ENCODE data around the gene CMTR1.

Gene CMTR1

DNA sequence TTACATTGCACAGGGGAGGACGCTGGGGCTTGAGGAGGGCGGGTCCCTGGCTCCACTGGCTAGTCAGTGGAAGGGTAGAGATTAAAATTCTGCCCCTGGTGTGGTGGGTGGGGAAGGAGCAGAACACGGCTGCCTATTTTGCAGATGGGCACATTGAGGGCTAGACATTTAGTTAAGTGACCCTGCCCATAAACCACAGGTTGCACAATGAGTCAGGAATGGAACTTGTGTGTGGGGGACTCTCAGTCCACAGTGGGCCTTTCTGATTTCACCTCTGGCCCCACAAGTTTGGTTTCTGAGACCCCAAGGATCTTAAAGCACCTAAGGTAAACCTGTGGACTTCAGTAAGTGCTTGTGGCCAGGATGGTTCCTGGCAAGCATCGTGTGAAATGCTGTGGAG, 88.7 kb downstream of the CMTR1 start:
- H3K27ac ChIP-seq = no peak overlapping the region
- TF ChIP-seq, protein P1, sequence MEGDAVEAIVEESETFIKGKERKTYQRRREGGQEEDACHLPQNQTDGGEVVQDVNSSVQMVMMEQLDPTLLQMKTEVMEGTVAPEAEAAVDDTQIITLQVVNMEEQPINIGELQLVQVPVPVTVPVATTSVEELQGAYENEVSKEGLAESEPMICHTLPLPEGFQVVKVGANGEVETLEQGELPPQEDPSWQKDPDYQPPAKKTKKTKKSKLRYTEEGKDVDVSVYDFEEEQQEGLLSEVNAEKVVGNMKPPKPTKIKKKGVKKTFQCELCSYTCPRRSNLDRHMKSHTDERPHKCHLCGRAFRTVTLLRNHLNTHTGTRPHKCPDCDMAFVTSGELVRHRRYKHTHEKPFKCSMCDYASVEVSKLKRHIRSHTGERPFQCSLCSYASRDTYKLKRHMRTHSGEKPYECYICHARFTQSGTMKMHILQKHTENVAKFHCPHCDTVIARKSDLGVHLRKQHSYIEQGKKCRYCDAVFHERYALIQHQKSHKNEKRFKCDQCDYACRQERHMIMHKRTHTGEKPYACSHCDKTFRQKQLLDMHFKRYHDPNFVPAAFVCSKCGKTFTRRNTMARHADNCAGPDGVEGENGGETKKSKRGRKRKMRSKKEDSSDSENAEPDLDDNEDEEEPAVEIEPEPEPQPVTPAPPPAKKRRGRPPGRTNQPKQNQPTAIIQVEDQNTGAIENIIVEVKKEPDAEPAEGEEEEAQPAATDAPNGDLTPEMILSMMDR (IDR thresholded peaks at IDR 0.05) = no peak
- TF ChIP-seq ZFX (IDR thresholded peaks at IDR 0.05; ENCODE audit: borderline replicate concordance) = no peak

DNA sequence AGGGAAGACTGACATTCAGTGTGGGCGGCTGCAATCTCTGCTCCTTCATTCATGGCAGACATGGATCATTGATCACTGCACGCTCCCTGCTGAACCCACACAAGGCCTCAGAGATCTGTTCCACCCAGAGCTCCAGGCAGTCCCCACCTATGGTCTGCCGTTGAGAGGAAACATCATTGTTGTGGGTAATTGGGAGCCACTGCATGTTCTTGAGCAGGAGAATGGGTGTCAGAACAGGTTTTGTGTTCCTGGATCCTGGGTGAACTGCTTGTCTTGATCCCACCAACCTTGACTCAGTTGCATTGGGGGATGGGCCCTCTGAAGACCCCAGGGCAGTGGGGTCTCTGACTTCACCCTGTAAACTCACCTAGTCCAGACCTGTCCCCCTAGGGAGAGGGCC, 89.8 kb downstream of the CMTR1 start:
- no peak for TF ChIP-seq ZFX (IDR thresholded peaks at IDR 0.05; ENCODE audit: borderline replicate concordance)
- TF ChIP-seq, protein P1 (IDR thresholded peaks at IDR 0.05) = no peak
- H3K27ac ChIP-seq = no peak overlapping the region

DNA sequence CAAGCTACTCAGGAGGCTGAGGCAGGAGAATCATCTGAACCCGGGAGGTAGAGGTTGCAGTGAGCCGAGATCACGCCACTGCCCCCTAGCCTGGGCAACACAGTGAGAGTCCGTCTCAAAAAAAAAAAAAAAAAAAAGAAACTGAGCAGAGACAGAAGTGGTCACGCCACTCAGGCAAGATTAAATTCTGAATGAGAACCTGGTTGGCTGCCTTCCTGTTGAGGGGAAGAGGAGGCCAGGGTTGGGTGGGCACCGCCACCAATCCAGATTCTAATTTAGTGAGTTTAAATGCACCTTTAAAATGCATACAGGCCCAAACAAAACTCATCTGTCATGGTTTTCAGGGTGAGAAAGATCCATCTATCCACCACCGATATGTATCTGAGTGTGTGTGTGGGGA, 90.4 kb downstream of the CMTR1 start:
- H3K27ac ChIP-seq = no peak overlapping the region
- TF ChIP-seq, protein P1 (IDR thresholded peaks at IDR 0.05) = no peak
- TF ChIP-seq ZFX (IDR thresholded peaks at IDR 0.05; ENCODE audit: borderline replicate concordance) = no peak

DNA sequence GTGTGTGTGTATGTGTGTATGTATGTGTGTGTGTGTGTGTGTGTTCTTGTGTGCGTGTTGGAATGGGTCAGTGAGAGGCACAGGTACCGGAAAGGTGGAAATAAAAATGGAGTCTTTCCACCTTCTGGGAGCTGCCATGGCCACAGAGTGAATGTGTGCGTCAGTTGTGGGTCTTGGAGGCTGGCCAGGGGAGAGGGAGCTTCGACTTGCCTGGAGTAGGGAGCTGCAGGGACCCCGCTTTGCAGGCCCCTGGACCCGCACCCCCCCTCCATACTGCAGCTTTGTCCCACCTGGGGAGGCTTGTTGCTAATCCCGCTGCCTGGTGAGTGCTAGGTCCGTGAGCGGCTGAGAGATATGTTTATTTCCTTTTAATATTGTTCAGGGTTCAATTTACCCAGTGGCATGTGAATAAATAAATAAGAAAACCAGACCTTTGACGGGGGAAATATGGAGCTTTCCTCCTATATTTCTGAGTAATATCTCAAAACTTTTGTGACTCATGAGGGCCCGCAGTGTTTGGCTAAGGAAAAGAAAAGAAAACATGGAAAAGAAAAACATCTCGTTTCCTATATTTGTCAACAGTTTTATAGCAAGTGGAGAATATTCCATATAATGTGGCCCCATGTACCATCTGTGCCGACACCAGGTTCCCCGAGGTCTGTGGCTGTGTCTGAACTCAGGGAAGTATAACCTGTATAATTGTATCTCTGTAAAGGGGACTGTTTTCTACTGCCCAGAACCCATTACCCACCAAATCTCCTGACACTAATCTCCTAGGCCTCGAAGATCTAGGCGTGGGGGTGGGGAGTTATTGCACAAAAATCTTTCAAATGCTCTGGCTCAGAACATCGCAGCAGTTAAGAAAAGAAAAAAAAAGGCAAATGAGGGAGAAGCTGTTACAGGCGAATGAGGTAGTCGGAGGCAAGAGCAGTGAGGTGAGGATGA, 91.3 kb downstream of the CMTR1 start:
- no peak overlapping the region for H3K27ac ChIP-seq
- no peak for TF ChIP-seq ZFX (IDR thresholded peaks at IDR 0.05; ENCODE audit: borderline replicate concordance)
- TF ChIP-seq, protein P1 (IDR thresholded peaks at IDR 0.05) = no peak

DNA sequence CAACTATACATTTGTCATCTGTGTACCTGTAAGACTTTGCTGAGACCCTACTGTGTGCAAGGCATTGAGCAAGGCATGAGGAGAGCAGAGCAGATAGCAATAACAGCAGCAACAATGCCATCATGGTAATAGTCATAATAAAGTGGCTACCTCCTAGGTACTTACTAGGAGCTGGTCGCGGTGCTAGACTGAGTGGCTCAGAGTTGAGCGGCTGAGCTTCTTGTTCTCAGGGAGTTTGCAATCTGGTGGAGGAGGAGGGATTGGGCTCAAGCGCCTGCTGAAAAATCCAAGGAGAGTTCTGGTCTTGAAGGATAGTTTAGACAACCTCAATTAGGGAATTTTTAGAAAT, 91.9 kb downstream of the CMTR1 start:
- H3K27ac ChIP-seq = no peak overlapping the region
- TF ChIP-seq ZFX (IDR thresholded peaks at IDR 0.05; ENCODE audit: borderline replicate concordance) = no peak
- TF ChIP-seq, protein P1 (IDR thresholded peaks at IDR 0.05) = no peak

DNA sequence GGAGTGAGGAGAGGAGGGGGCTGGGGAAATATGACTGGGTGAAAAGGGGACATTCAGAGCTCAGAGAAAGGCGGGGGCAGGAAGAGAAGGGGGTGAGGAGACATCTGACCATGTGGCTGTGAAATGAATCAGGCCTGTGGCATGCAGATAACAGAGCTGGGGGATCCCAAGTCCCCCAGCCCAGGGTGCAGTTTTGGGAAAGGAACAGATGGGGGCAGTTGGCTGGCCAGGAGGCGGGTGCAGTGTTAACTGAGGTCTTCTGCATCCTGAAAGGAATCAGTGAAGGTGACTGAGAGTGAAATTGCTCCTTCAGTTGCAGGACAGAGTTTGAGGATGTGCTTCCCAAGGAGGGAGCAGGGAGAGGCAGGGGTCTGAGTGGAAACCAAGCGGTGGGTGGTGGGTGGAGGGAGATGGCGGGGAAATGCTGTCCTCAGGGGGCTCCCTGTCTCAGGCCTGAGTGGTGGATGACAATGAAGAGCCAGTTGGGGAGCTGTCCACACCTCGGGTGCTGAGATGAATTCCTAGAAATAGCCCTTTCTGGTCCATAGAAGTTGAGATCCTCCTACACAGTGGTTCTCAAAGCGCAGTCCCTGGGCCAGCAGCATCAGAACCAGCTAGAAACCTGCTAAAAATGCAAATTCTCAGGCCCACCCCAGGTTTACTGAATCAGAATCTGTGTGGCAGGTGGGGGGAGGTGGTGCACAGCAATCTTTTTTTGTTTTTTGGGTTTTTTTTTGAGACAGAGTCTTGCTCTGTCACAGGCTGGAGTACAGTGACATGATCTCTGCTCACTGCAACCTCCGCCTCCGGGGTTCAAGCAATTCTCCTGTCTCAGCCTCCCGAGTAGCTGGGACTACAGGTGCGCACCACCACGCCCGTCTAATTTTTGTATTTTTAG, 92.7 kb downstream of the CMTR1 start:
- TF ChIP-seq ZFX (IDR thresholded peaks at IDR 0.05; ENCODE audit: borderline replicate concordance) = no peak
- TF ChIP-seq, protein P1 (IDR thresholded peaks at IDR 0.05) = no peak
- no peak overlapping the region for H3K27ac ChIP-seq

Data from 22Rv1 (cell line).